22Rv1 (cell line): ENCODE measurements around the gene TULP3.

Experiments
- CTCF ChIP-seq: fragments of 450-650 bp; IDR thresholded peaks from 2 replicates; pipeline ENCODE4 v1.5.1; 2017; ENCODE audit warnings: mild to moderate bottlenecking
- ZFX ChIP-seq: fragments of 450-650 bp; IDR thresholded peaks from 2 replicates; pipeline ENCODE4 v1.6.1; 2017; ENCODE audit warnings: antibody characterized with exemption, borderline replicate concordance

GRCh38 chr12:2841056-2841650 is 49.5 kb upstream of the TULP3 start:
- TF ChIP-seq CTCF, result no peak
- TF ChIP-seq ZFX, result no peak
